ENCODE results near the gene CORO2B. TPM values are rescaled to one million over a fixed set of nuclear protein-coding genes. Genes with fewer than 3 reads are reported as not detected.

The CORO2B gene
- total RNA-seq, 1 donor from 2014 or later = 3.6 TPM

- H3K9me3 ChIP-seq = no peaks in the 10 kb centered on the region
- H3K4me1 ChIP-seq = peaks cover 9% of the 10 kb centered on the region
- H3K36me3 ChIP-seq = no peaks in the 10 kb centered on the region
- no peaks in the 10 kb centered on the region for H3K27me3 ChIP-seq
- ATAC-seq (no peak), DNase-seq (no peak)
- no peak overlapping the region for H3K4me3 ChIP-seq
- H3K27ac ChIP-seq = no peak overlapping the region
- no peak for TF ChIP-seq CTCF (IDR thresholded peaks at IDR 0.05)
- intact Hi-C loops (cut with DNase I) = no loop called here
Observed at GRCh38 chr15:68582236-68582635, 3.4 kb downstream of the CORO2B start.

- no peak for ATAC-seq
- DNase-seq = no peak
- no peaks in the 10 kb centered on the region for H3K36me3 ChIP-seq
- no peaks in the 10 kb centered on the region for H3K27me3 ChIP-seq
- no peak for TF ChIP-seq CTCF (IDR thresholded peaks at IDR 0.05)
- H3K9me3 ChIP-seq = no peaks in the 10 kb centered on the region
- H3K4me3 ChIP-seq = no peak overlapping the region
- H3K27ac ChIP-seq = no peak overlapping the region
- peaks cover 3% of the 10 kb centered on the region for H3K4me1 ChIP-seq
- intact Hi-C loops (cut with DNase I) = no loop called here
Observed at GRCh38 chr15:68582864-68583263, 4.1 kb downstream of the CORO2B start.

GRCh38 chr15:68583321-68583720, 4.5 kb downstream of the CORO2B start:
- DNase-seq (no peak), ATAC-seq (no peak)
- no peak for TF ChIP-seq CTCF (IDR thresholded peaks at IDR 0.05)
- H3K27ac ChIP-seq = no peak overlapping the region
- H3K27me3 ChIP-seq = no peaks in the 10 kb centered on the region
- no peaks in the 10 kb centered on the region for H3K4me1 ChIP-seq
- H3K36me3 ChIP-seq = no peaks in the 10 kb centered on the region
- H3K4me3 ChIP-seq = no peak overlapping the region
- intact Hi-C loops (cut with DNase I) = no loop called here
- H3K9me3 ChIP-seq = no peaks in the 10 kb centered on the region

- Histone ChIP-seq H3K36me3 (no peaks in the 10 kb centered on the region), H3K4me1 (no peaks in the 10 kb centered on the region), H3K9me3 (no peaks in the 10 kb centered on the region), H3K4me3 (no peak overlapping the region), H3K27ac (no peak overlapping the region), H3K27me3 (no peaks in the 10 kb centered on the region)
- DNase-seq = no peak
- ATAC-seq = no peak
- no peak for TF ChIP-seq CTCF (IDR thresholded peaks at IDR 0.05)
- intact Hi-C loops (cut with DNase I) = no loop called here
Observed at GRCh38 chr15:68583936-68584755, 5.4 kb downstream of the CORO2B start.

GRCh38 chr15:68584756-68585573, 6.2 kb downstream of the CORO2B start:
- Histone ChIP-seq H3K36me3 (no peaks in the 10 kb centered on the region), H3K27me3 (no peaks in the 10 kb centered on the region), H3K4me1 (no peaks in the 10 kb centered on the region), H3K4me3 (no peak overlapping the region), H3K27ac (no peak overlapping the region), H3K9me3 (no peaks in the 10 kb centered on the region)
- ATAC-seq = no peak
- intact Hi-C loops (cut with DNase I) = no loop called here
- no peak for TF ChIP-seq CTCF (IDR thresholded peaks at IDR 0.05)
- DNase-seq = no peak
